ENCODE measurements around the gene ANK3. TPM values are rescaled to one million over a fixed set of nuclear protein-coding genes. Genes with fewer than 3 reads are reported as not detected.

ANK3 gene
- total and polyA plus RNA-seq, 7 donors, result 11.6 to 170 (median 94.2) TPM

- intact Hi-C loops (cut with DNase I), result loop anchor here in 1 of 2 donors (10.0 kb wide), 1 partner anchor 418 kb away; no protein-coding TSS in a partner anchor
- H3K27ac ChIP-seq, result no peak overlapping the region
- H3K4me3 ChIP-seq, result no peak overlapping the region
- H3K36me3 ChIP-seq (ENCODE audit: insufficient read depth in 1 of 2, low read depth in 1 of 2), result no peaks in the 10 kb centered on the region
- DNase-seq (peak; percentile 15 to 51), ATAC-seq (peak in 3 of 4 donors; percentile 46 to 63 (median 49))
- TF ChIP-seq, protein P1, sequence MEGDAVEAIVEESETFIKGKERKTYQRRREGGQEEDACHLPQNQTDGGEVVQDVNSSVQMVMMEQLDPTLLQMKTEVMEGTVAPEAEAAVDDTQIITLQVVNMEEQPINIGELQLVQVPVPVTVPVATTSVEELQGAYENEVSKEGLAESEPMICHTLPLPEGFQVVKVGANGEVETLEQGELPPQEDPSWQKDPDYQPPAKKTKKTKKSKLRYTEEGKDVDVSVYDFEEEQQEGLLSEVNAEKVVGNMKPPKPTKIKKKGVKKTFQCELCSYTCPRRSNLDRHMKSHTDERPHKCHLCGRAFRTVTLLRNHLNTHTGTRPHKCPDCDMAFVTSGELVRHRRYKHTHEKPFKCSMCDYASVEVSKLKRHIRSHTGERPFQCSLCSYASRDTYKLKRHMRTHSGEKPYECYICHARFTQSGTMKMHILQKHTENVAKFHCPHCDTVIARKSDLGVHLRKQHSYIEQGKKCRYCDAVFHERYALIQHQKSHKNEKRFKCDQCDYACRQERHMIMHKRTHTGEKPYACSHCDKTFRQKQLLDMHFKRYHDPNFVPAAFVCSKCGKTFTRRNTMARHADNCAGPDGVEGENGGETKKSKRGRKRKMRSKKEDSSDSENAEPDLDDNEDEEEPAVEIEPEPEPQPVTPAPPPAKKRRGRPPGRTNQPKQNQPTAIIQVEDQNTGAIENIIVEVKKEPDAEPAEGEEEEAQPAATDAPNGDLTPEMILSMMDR (IDR thresholded peaks at IDR 0.05), result no peak
- H3K4me1 ChIP-seq, result no peaks in the 10 kb centered on the region
- H3K27me3 ChIP-seq (ENCODE audit: insufficient read depth in 3 of 3, low read length in 2 of 3), result no peaks in the 10 kb centered on the region
- WGBS, 3 donors, result 72 to 77% (median 75%) methylated on average over 9 of the region's 9 CpGs
- no peaks in the 10 kb centered on the region for H3K9me3 ChIP-seq
Observed at GRCh38 chr10:60236869-60237524, 152.7 kb downstream of the ANK3 start.

- Histone ChIP-seq H3K27me3 (ENCODE audit: insufficient read depth in 3 of 3, low read length in 2 of 3) (no peaks in the 10 kb centered on the region), H3K4me1 (no peaks in the 10 kb centered on the region), H3K36me3 (ENCODE audit: insufficient read depth in 1 of 2, low read depth in 1 of 2) (no peaks in the 10 kb centered on the region), H3K27ac (no peak overlapping the region), H3K9me3 (no peaks in the 10 kb centered on the region), H3K4me3 (no peak overlapping the region)
- no peak for DNase-seq
- TF ChIP-seq, protein P1 (IDR thresholded peaks at IDR 0.05), result no peak
- intact Hi-C loops (cut with DNase I), result loop anchor here in 1 of 2 donors (10.0 kb wide), 1 partner anchor 420 kb away; no protein-coding TSS in a partner anchor
- 19 to 29% (median 19%) methylated on average over 1 of the region's 1 CpG for WGBS, 3 donors
- no peak for ATAC-seq
Observed at GRCh38 chr10:60235001-60235400, 154.7 kb downstream of the ANK3 start.

GRCh38 chr10:60234551-60234950, 155.1 kb downstream of the ANK3 start:
- no peak overlapping the region for H3K4me3 ChIP-seq
- no peak overlapping the region for H3K27ac ChIP-seq
- H3K27me3 ChIP-seq (ENCODE audit: insufficient read depth in 3 of 3, low read length in 2 of 3), result no peaks in the 10 kb centered on the region
- H3K4me1 ChIP-seq, result no peaks in the 10 kb centered on the region
- intact Hi-C loops (cut with DNase I), result loop anchor here in 1 of 2 donors (10.0 kb wide), 1 partner anchor 420 kb away; no protein-coding TSS in a partner anchor
- WGBS, 3 donors, result 73 to 78% (median 75%) methylated on average over 4 of the region's 4 CpGs
- no peaks in the 10 kb centered on the region for H3K9me3 ChIP-seq
- TF ChIP-seq, protein P1 (IDR thresholded peaks at IDR 0.05), result no peak
- no peak for DNase-seq
- ATAC-seq, result no peak
- no peaks in the 10 kb centered on the region for H3K36me3 ChIP-seq (ENCODE audit: insufficient read depth in 1 of 2, low read depth in 1 of 2)

DNA sequence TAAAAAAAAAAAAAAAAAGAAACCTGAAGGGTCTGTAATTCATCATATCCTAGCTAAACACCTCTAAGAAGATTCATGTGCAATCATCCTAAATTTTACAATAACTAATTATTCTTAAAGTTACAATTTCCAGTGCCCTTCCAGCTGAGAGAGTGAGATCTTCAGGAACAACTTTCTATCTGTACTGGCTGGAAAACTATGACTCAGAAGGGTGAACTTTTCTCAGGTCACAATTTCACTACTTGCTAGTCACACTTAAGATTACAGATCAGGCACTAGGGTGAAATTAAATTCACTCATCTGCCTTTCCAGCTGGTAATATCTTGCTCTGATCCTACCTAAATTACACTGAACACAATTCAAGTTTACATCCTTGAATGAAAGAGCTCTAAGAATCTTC, 158.8 kb downstream of the ANK3 start:
- Histone ChIP-seq H3K27ac (no peak overlapping the region), H3K9me3 (no peaks in the 10 kb centered on the region), H3K4me3 (no peak overlapping the region), H3K27me3 (ENCODE audit: insufficient read depth in 3 of 3, low read length in 2 of 3) (no peaks in the 10 kb centered on the region), H3K4me1 (no peaks in the 10 kb centered on the region), H3K36me3 (ENCODE audit: insufficient read depth in 1 of 2, low read depth in 1 of 2) (no peaks in the 10 kb centered on the region)
- intact Hi-C loops (cut with DNase I), result loop anchor here in 1 of 2 donors (10.0 kb wide), 1 partner anchor 424 kb away; no protein-coding TSS in a partner anchor
- TF ChIP-seq, protein P1 (IDR thresholded peaks at IDR 0.05), result no peak
- DNase-seq, result no peak
- no peak for ATAC-seq

Measured in psoas muscle (tissue), 8 donors.